SU-DHL-6 (cell line): Measurements from ENCODE around the gene LRRK1.

Experiments
- H2AFZ ChIP-seq: fragments of 200-600 bp; sonication (generic); 2 replicates; pipeline ENCODE4 v1.6.1; 2014; ENCODE audit warnings: low read depth, mild to moderate bottlenecking, moderate library complexity, mixed read lengths, antibody characterized with exemption, low read length; ENCODE audit not compliant: severe bottlenecking
- H3F3A ChIP-seq: fragments of 200-600 bp; shearing (Covaris generic); 2 replicates; pipeline ENCODE4 v1.6.0; 2016; ENCODE audit warnings: antibody characterized with exemption, mild to moderate bottlenecking; ENCODE audit not compliant: insufficient read depth
- H3K27ac ChIP-seq: fragments of 200-600 bp; sonication (generic); 2 replicates; pipeline ENCODE4 v1.5.1; 2016; ENCODE audit warnings: low read depth, mild to moderate bottlenecking, low read length, moderate library complexity, mixed read lengths
- H3K27me3 ChIP-seq: fragments of 200-600 bp; sonication (generic), shearing (Covaris generic); 2 replicates; pipeline ENCODE4 v1.6.0; 2014; ENCODE audit warnings: mild to moderate bottlenecking, low read length
- H3K36me3 ChIP-seq: fragments of 200-600 bp; sonication (generic); 2 replicates; pipeline ENCODE4 v1.6.1; 2014; ENCODE audit warnings: mild to moderate bottlenecking, low read length, mixed read lengths
- H3K4me2 ChIP-seq: fragments of 300-600, 200-600 bp; shearing (Covaris generic), sonication (generic); 2 replicates; pipeline ENCODE4 v1.6.0; 2014; ENCODE audit warnings: low read length, low read depth, mild to moderate bottlenecking; ENCODE audit not compliant: poor library complexity, severe bottlenecking
- H3K4me3 ChIP-seq: fragments of 200-600 bp; sonication (generic); 2 replicates; pipeline ENCODE4 v1.5.1; 2014; ENCODE audit warnings: antibody characterized with exemption, low read length, mild to moderate bottlenecking, mixed read lengths; ENCODE audit not compliant: insufficient read depth, poor library complexity, severe bottlenecking
- H3K79me2 ChIP-seq: fragments of 200-600 bp; sonication (generic); 2 replicates; pipeline ENCODE4 v1.6.1; 2014; ENCODE audit warnings: mild to moderate bottlenecking, low read length, moderate library complexity; ENCODE audit not compliant: insufficient read depth
- H3K9ac ChIP-seq: fragments of 200-600 bp; sonication (generic); 2 replicates; pipeline ENCODE4 v1.7.0; 2014; ENCODE audit warnings: mild to moderate bottlenecking, low read length
- H3K9me2 ChIP-seq: fragments of 200-600 bp; sonication (generic); replicated peaks from 2 replicates; pipeline ENCODE4 v1.6.1; 2014; ENCODE audit warnings: low read length; ENCODE audit not compliant: insufficient read depth
- H3K9me3 ChIP-seq: fragments of 200-600 bp; sonication (generic); 2 replicates; pipeline ENCODE4 v1.6.1; 2014; ENCODE audit warnings: low read length, mixed read lengths; ENCODE audit not compliant: insufficient read depth
- H4K20me1 ChIP-seq: fragments of 200-600 bp; sonication (generic); 2 replicates; pipeline ENCODE4 v1.6.1; 2014; ENCODE audit warnings: low read depth, mild to moderate bottlenecking, antibody characterized with exemption, low read length, moderate library complexity, mixed read lengths
- EZH2phosphoT487 ChIP-seq: fragments of 200-600 bp; sonication (generic), shearing (Covaris generic); conservative IDR thresholded peaks from 2 replicates; pipeline ENCODE4 v1.6.1; 2018; ENCODE audit warnings: mild to moderate bottlenecking, antibody characterized with exemption, low read length, moderate library complexity, mixed read lengths
- TF ChIP-seq, protein P1 (sequence below): fragments of 200-600 bp; sonication (generic); IDR thresholded peaks from one replicate; pipeline ENCODE4 v1.5.1; 2017; ENCODE audit warnings: antibody characterized with exemption, mild to moderate bottlenecking, low read length, moderate library complexity; ENCODE audit not compliant: insufficient read depth, poor library complexity, severe bottlenecking

The LRRK1 gene

DNA sequence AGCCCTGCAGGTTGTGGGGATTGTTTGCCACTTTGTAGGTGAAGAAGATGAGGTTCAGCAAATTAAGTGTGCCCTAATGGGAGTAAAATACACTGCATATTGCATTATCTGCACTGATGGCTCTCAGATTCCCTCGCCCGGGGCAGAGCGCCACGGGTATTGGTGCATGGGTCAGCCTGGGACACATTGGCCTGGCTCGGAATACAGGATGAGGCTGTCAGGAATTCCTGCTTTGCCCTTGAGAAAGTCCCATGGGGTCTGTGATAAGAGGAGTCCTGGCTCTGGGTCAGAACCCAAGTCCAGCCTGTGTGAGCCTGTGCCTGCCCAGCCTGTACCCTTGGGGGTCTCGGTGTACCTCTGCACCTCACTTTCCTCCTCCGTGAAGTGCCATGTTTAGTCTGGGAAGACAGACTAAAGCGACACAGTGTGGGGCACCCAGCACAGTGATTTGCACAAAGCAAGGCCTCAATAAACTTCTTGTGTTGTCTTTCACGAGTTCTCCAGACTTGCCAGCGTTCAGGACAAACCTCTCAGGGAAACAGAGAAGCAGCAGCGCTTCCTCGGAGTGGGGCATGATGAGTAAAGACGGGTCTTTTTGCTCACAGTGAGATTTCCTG, 107.6 kb downstream of the LRRK1 start:
- no peaks in the 10 kb centered on the region for H3K79me2 ChIP-seq
- H4K20me1 ChIP-seq = no peaks in the 10 kb centered on the region
- H2AFZ ChIP-seq = no peak overlapping the region
- no peak overlapping the region for H3K4me3 ChIP-seq
- H3F3A ChIP-seq = no peaks in the 10 kb centered on the region
- no peaks in the 10 kb centered on the region for H3K9me2 ChIP-seq
- H3K27ac ChIP-seq = no peak overlapping the region
- H3K9ac ChIP-seq = no peak overlapping the region
- H3K27me3 ChIP-seq = no peaks in the 10 kb centered on the region
- H3K4me2 ChIP-seq = no peak overlapping the region
- TF ChIP-seq, protein P1, sequence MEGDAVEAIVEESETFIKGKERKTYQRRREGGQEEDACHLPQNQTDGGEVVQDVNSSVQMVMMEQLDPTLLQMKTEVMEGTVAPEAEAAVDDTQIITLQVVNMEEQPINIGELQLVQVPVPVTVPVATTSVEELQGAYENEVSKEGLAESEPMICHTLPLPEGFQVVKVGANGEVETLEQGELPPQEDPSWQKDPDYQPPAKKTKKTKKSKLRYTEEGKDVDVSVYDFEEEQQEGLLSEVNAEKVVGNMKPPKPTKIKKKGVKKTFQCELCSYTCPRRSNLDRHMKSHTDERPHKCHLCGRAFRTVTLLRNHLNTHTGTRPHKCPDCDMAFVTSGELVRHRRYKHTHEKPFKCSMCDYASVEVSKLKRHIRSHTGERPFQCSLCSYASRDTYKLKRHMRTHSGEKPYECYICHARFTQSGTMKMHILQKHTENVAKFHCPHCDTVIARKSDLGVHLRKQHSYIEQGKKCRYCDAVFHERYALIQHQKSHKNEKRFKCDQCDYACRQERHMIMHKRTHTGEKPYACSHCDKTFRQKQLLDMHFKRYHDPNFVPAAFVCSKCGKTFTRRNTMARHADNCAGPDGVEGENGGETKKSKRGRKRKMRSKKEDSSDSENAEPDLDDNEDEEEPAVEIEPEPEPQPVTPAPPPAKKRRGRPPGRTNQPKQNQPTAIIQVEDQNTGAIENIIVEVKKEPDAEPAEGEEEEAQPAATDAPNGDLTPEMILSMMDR = no peak
- TF ChIP-seq EZH2phosphoT487 = no peak
- peaks cover 19% of the 10 kb centered on the region; the same call in 1 of the 2 replicates for H3K36me3 ChIP-seq
- no peaks in the 10 kb centered on the region for H3K9me3 ChIP-seq

GRCh38 chr15:101027273-101027901, 108.2 kb downstream of the LRRK1 start:
- no peak overlapping the region for H3K4me3 ChIP-seq
- no peak for TF ChIP-seq EZH2phosphoT487
- TF ChIP-seq, protein P1 = no peak
- peaks cover 1% of the 10 kb centered on the region; the same call in 1 of the 2 replicates for H3F3A ChIP-seq
- H3K9ac ChIP-seq = no peak overlapping the region
- H3K79me2 ChIP-seq = no peaks in the 10 kb centered on the region
- H3K36me3 ChIP-seq = peaks cover 22% of the 10 kb centered on the region; the same call in 1 of the 2 replicates
- H3K27me3 ChIP-seq = no peaks in the 10 kb centered on the region
- H3K4me2 ChIP-seq = no peak overlapping the region
- H4K20me1 ChIP-seq = no peaks in the 10 kb centered on the region
- H3K9me3 ChIP-seq = no peaks in the 10 kb centered on the region
- H3K27ac ChIP-seq = no peak overlapping the region
- no peaks in the 10 kb centered on the region for H3K9me2 ChIP-seq
- H2AFZ ChIP-seq = no peak overlapping the region

- Histone ChIP-seq H4K20me1 (no peaks in the 10 kb centered on the region), H3K4me2 (no peak overlapping the region), H3K36me3 (peaks cover 28% of the 10 kb centered on the region), H3K9me3 (no peaks in the 10 kb centered on the region), H3K9ac (no peak overlapping the region), H3K9me2 (no peaks in the 10 kb centered on the region), H3F3A (peaks cover 5% of the 10 kb centered on the region; the same call in 1 of the 2 replicates), H2AFZ (no peak overlapping the region), H3K27ac (no peak overlapping the region), H3K27me3 (no peaks in the 10 kb centered on the region), H3K79me2 (no peaks in the 10 kb centered on the region), H3K4me3 (no peak overlapping the region)
- TF ChIP-seq EZH2phosphoT487 = no peak
- TF ChIP-seq, protein P1 = no peak
These were observed 108.8 kb downstream of the LRRK1 start for GRCh38 chr15:101027920-101028319.
